C4-2B (cell line): ENCODE results near the gene OSBPL3.

Experiments
- H3K27ac ChIP-seq: fragments of 450-650 bp; 2 replicates; pipeline ENCODE4 v1.5.1; 2017
- ZFX ChIP-seq: fragments of 450-650 bp; IDR thresholded peaks from 2 replicates; pipeline ENCODE4 v1.6.1; 2017
- TF ChIP-seq, protein P1 (sequence below): fragments of 450-650 bp; conservative IDR thresholded peaks from 2 replicates; pipeline ENCODE4 v1.5.1; 2017; ENCODE audit warnings: mild to moderate bottlenecking

OSBPL3 gene

DNA sequence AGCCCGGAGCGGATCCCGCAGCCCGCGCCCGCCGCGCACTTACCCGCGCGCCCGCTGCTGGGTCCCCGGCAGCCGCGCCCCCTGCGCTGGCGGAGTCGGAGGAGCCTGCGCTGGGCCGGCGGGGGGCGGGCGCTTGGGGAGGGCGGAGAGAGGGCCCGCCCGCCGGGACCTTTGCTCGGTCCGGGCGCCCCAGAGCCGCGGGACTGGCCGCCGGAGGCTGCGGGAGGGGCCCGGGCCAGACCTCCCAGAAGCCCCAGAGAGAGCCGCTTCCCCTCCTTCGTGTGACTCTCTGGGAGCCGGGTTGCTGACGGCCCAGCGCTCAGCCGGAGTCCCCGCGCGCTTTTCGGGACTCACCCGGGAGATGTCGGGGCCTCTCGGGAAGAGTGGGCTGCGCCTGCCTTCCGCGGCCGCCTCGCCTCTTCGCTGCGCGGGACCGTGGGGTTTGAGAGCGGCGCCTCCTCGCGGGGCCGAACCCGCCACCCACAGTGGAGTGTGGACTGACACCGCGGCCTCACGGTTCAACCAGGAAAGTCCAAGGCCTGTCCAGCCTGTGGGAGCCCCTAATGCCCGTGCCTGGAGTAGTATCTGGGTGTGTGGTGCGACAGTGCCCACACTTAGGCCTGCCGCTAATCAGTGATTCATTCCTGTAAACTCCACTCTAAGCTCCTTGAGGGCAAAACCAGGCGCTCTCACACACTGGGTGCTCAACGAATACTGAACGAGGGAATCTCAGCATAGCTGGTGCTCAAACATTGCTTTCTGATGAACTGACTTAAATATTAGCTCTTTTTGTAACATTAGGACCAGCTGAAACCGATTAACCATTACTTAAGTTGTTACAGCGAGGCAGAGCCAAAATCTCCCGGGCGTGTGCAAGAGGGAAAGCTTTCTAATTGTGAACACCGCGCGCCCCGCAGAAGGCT, 222.4 kb downstream of the OSBPL3 start, which contains the start of gene GSDME:
Gene GSDME, minus strand, starts transcription at position 112 of the 923 bp plus-strand sequence. CDS start 7,690 bp downstream, outside the sequence.
- no peak within 1 kb of the TSS for H3K27ac ChIP-seq
- TF ChIP-seq ZFX, result no peak
- TF ChIP-seq, protein P1, sequence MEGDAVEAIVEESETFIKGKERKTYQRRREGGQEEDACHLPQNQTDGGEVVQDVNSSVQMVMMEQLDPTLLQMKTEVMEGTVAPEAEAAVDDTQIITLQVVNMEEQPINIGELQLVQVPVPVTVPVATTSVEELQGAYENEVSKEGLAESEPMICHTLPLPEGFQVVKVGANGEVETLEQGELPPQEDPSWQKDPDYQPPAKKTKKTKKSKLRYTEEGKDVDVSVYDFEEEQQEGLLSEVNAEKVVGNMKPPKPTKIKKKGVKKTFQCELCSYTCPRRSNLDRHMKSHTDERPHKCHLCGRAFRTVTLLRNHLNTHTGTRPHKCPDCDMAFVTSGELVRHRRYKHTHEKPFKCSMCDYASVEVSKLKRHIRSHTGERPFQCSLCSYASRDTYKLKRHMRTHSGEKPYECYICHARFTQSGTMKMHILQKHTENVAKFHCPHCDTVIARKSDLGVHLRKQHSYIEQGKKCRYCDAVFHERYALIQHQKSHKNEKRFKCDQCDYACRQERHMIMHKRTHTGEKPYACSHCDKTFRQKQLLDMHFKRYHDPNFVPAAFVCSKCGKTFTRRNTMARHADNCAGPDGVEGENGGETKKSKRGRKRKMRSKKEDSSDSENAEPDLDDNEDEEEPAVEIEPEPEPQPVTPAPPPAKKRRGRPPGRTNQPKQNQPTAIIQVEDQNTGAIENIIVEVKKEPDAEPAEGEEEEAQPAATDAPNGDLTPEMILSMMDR, result no peak

DNA sequence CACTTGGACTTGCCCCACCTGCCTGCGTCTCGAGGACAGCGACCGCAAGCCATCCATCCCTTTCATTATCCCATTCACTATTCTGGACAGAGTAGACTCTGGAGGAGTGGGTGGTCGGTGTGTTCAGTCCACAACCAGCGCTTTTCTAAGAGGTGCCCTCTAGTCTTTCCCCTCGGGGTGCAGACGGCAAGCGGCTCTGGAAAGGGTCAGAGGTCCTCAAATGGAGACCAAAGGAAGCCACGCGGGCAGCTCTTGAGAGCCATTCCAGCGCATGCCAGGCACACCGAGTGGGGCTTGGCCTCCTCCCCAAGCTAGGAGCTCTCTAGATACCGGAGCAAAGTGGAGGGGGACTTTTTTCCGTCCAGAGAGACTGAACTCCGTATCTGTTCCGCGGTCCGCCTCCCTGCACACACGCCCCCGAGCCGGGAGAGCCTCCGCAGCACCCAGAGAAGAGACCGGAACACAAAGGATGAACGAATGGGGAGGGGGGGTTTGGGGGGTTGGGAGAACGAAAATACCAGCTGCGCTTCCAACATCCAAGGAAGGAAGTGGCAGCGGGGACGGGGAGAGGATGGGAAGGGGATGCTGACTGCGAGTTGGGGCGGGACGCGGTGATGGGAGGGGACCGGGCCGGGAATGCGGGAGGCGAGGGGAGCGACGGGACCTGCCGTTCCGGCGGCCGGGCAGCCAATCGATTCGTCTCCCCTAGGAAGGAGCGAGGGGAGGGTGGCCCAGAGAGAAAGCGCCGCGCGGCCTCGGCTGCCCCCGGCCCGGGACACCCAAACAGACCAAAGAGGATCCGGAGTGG, 223.2 kb downstream of the OSBPL3 start:
- no peak overlapping the region for H3K27ac ChIP-seq
- no peak for TF ChIP-seq ZFX
- TF ChIP-seq, protein P1, result no peak

DNA sequence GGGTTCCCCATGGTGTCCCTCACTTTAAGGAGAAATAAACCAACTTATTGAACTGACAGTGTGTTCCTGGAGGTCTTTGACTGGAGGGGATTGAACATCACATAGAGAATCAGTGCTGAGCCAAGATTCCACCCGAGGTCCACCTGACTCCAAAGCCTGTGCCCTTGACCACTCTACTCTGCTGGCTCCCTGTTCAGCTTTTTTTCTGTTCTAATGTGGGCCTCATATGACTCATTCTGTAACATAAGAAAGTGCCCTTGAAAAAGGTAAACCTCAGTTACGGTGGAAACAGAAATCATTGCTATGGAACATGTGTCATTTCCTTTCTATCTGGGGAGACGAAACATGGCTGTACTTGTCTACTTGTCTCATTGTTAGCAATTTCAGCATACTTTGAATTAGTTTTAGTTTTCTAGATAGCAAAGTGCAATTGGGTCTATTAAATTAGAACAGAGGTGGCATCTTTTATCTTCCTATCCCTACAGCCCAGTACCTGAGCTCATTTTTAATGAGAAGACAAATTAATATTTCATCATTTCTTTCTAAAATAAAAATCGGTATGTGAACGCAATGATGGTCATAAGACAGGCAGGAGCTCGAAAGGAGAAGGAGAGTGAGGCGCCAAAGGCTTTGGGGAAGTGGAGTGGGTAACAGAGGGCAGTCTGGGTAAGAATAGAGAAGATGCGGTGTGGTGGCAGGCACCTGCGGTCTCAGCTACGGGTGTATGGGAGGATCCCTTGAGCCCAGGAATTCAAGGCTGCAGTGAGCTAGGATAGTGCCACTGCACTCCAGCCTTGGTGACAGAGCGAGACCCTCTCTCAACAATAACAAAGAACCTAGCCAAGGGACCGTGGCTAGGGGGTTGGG, 224.2 kb downstream of the OSBPL3 start:
- TF ChIP-seq ZFX, result no peak
- TF ChIP-seq, protein P1, result no peak
- no peak overlapping the region for H3K27ac ChIP-seq

DNA sequence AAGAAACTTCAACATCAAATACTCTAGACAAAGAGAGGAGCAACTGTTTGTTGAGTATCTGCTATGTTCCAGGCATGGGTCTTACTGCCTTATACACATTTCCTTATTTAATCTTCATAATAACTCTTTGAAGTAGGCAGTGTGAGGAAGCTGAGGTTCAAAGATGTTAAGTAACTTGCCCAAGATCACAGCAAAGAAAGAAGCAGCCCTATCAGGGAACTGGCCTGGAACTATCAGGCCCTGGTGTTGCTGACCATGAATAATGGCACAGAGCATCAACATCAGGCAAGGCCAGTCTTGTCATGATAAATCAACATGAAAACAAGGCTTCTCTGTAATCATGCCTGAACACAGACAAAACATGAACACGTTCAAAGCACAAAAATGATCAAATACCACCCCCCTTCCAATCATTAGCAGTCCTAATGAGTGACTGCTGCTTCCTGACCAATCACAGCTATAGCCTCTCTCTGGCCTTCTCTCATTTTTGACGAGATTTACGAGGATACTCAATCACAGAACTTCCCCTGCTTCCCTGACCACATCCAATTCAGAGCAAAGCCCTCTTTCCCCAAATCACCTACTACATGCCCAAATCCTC, 225.0 kb downstream of the OSBPL3 start:
- TF ChIP-seq ZFX, result no peak
- TF ChIP-seq, protein P1, result no peak
- H3K27ac ChIP-seq, result no peak overlapping the region

DNA sequence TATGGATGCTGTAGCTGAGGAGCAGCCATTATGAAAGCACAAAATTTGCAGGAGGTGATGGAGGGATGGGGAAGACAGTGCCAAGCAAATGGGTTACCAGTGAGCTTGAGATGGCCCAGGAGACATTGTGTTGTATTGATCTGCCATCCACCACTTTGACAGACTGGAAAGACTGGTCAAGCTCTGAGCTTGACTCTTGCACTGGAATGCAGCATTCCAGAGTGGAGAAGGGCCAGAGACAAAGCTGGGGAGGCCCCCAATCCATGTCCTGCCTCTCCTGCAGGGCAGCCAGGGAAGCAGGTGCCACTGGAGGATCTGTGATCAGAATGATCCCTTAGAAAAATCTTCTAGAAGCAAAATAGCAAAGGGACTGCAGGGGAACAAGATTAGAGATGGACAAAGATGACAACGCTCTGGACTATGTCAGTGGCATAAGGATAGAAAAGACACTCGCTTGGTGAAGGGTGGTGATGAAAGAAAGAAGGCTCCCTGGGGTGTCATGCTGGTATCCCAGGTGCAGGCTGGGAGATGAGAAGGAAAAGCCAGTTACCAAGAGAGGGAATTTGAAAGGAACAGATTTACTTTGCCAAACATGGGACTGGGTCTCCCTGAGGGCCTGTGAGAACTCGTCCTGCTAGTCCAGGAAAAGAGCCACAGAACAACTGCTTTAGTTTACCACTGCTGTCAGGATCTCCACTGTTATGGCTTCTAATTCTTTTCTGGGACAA, 227.7 kb downstream of the OSBPL3 start:
- no peak overlapping the region for H3K27ac ChIP-seq
- no peak for TF ChIP-seq ZFX
- TF ChIP-seq, protein P1, result no peak

DNA sequence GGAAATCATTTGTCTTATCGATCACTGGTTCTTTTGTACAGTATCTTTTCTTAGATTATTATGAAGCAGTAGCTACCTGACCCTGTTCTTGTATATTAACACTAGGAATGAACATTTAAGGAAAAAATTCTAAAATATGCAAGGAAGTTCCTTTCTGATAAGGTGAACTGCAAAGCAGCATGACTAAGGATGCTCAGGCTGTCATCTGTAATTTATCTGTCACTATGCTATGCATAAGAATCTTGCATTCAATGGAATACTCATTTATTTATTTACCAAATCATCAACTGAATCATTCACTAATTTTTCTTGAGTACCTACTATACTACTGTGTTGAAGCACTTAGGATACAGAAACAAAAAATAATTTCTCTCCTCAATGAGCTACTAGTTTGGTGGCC, 228.5 kb downstream of the OSBPL3 start:
- TF ChIP-seq, protein P1, result no peak
- TF ChIP-seq ZFX, result no peak

More for the DNA sequence above, 228.5 kb downstream of the OSBPL3 start:
- H3K27ac ChIP-seq, result no peak overlapping the region
